ENCODE results near the gene FAM193B. TPM values are rescaled to one million over a fixed set of nuclear protein-coding genes. Genes with fewer than 3 reads are reported as not detected.
"Not testable (repeated sequence)": the region's sequence is repeated elsewhere in the genome, so short reads cannot be mapped to it uniquely, and the experiment has no call there.

Gene FAM193B
- total RNA-seq, 1 donor from 2014 or later: 32.1 TPM

- DNase-seq: not testable (repeated sequence)
Measured at GRCh38 chr5:177485753-177486152, 68.6 kb downstream of the FAM193B start.

- DNase-seq: no peak
Measured at GRCh38 chr5:177484902-177485549, 69.3 kb downstream of the FAM193B start.

- DNase-seq: no peak
Measured at GRCh38 chr5:177483994-177484901, 70.1 kb downstream of the FAM193B start.

GRCh38 chr5:177483042-177483441 lies 71.3 kb downstream of the FAM193B start:
- DNase-seq: no peak

- no peak for DNase-seq
Measured at GRCh38 chr5:177482359-177482795, 72.0 kb downstream of the FAM193B start.

- DNase-seq: no peak
Measured at GRCh38 chr5:177479774-177480173, 74.6 kb downstream of the FAM193B start.

- DNase-seq: no peak
Measured at GRCh38 chr5:177478711-177479646, 75.4 kb downstream of the FAM193B start.

- DNase-seq: no peak
Measured at GRCh38 chr5:177477701-177478477, 76.5 kb downstream of the FAM193B start.

GRCh38 chr5:177476531-177477233 lies 77.7 kb downstream of the FAM193B start:
- DNase-seq: no peak

GRCh38 chr5:177475563-177476427 lies 78.6 kb downstream of the FAM193B start:
- no peak for DNase-seq

- no peak for DNase-seq
Measured at GRCh38 chr5:177474846-177475562, 79.4 kb downstream of the FAM193B start.

GRCh38 chr5:177474002-177474476 lies 80.3 kb downstream of the FAM193B start:
- no peak for DNase-seq

- DNase-seq: no peak
Measured at GRCh38 chr5:177473443-177474001, 80.8 kb downstream of the FAM193B start, which contains the start of gene DBN1. Gene DBN1 (minus strand): TSS chr5:177473634. CDS start chr5:177473521, 113 bp downstream.

- DNase-seq: no peak
Measured at GRCh38 chr5:177472460-177473442, 81.6 kb downstream of the FAM193B start.

GRCh38 chr5:177471610-177472356 lies 82.6 kb downstream of the FAM193B start:
- no peak for DNase-seq

- DNase-seq: no peak
Measured at GRCh38 chr5:177470759-177471536, 83.4 kb downstream of the FAM193B start.

Data from occipital lobe (tissue), 2 donors.